Thyroid gland (tissue), 4 donors: ENCODE measurements around the gene BEX2.

Experiments used
- CTCF ChIP-seq, 6 experiments: fragments of 200-600 bp in 3 of 6; fragments of 450-650 bp in 3 of 6; sonication (generic) in 3 of 6; IDR thresholded peaks; one replicate each; pipeline ENCODE4 v1.5.1; 2016 to 2019; ENCODE audit warnings: antibody characterized with exemption in 6 of 6, mild to moderate bottlenecking in 2 of 6, inconsistent platforms in 1 of 6, moderate library complexity in 1 of 6
- POLR2A ChIP-seq, 2 donors: fragments of 450-650 bp; IDR thresholded peaks; one replicate each; pipeline ENCODE4 v1.6.1; 2017; ENCODE audit warnings: antibody characterized with exemption in 2 of 2, mild to moderate bottlenecking in 2 of 2, moderate library complexity in 1 of 2

DNA sequence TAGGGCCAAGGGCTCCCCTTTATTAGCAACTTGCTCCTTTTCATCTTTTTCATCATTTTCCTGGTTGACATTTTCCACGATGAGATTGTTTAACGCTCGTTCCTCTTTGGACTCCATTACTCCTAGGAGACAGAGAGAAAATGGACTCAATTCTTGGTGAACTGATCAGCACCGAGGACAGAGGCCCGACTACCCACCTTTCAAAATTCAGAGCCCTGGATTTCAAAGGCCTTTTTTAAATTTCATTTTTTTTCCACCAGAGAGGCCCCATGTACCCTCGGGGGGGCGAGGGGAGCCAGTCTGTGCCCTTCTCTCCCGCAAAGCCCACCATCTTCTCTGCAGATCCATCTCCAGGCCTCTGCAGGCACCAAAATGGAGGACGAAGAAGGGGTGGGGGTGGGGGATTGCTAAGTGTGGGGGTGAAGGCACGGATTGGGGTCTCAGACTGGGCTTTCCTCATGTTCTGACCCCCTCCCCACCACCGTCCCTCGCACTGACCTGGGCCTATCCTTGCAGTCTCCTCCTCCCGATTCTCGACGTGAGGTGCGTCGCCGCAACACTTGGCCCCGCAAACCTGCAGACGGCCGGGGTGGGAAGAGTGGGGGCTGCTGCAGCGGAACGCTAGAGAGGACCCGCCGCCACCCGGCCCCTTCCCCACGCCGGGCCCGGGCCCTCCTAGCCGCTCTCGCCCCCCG, 783 bp downstream of the BEX2 start:
- TF ChIP-seq POLR2A (IDR thresholded peaks at IDR 0.05) (no peak), CTCF (IDR thresholded peaks at IDR 0.05) (no peak)
